ENCODE measurements around the gene COG8.
"Not testable (repeated sequence)": the region's sequence is repeated elsewhere in the genome, so short reads cannot be mapped to it uniquely, and the experiment has no call there.

Gene COG8

DNA sequence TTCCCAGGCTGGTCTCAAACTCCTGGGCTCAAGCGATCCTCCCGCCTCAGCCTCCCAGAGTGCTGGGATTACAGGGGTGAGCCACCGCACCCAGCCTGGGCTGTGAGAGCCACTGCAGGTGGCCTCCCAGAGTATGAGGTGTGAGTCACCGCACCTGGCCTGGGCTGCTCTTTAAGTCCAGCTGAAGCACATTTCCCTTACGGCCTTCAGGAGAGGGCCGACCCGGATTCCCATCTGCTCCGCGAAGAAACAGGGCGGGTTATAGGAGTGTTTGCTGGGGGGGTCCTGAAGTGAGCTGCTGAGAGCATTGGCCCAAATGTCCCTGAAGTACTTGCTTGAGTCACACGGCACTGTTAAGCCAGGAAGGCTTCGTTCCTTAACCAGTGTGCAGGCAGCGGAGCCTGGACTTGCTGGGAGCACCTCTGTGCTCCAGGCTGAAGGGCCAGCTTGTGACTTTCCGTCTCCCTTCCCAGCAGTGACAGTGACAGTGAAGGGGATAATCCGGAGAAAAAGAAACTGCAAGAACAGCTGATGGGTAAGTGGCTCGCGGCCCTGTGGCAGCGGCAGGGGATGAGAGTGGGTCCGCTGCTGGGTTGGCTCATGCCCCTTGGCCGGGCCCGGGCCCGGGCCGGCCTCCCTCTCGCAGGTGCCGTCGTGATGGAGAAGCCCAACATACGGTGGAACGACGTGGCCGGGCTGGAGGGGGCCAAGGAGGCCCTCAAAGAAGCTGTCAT is 21.0 kb downstream of the COG8 start:
- DNase-seq = no peak

DNA sequence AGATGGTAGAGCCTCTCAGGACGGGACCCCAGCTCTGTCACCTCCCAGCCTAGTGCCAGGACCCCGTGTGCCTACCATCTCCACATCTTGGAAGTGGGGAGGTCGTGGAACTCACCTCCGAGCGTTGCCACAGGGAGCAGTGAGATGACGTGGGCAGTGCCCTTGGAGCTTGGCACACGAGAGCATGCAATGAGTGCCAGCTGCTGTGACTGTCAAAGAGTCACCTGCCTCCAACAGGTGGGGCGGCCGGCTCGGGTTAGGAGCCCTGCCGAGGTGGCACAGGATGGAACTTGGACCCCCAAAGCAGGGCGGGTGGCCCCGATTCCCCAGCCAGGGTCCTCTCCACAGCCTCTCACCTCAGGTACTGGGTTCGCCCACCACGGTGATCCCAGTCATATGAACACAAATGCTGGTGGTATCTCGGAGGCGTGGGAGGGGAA is 22.7 kb downstream of the COG8 start:
- DNase-seq = no peak

DNA sequence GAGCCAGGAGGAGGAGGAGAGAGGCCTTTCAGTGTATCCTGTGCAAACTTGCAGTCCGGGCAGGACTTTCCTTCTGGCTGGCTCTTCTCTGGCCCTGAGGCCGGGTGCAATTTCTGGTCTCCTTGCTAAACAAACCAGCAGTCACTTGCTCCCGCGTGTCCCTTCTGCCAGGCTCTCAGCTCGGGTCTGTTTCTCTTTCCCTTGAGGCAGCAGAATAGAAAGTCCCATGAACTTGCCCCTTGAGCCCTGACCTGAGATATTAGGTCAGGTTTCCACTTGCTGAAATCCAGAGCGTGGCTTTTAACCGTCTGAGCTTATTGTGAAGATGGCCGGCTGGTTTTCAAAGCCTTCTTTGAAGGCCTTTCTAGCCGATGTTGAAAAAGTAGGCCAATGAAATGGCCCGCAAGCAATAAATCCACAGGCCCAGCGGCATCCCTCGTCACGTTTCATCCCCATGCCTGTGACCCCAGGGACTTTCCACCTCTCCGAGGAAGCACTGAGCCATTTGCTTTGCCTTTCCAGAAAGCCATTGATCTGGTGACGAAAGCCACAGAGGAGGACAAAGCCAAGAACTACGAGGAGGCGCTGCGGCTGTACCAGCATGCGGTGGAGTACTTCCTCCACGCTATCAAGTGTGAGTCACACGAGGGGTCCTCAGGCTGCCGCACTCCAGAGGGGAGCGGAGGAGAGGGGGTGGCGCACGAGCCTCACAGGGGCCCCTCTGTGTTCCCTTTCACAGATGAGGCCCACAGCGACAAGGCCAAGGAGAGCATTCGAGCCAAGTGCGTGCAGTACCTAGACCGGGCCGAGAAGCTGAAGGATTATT is 23.7 kb downstream of the COG8 start:
- no peak for DNase-seq

DNA sequence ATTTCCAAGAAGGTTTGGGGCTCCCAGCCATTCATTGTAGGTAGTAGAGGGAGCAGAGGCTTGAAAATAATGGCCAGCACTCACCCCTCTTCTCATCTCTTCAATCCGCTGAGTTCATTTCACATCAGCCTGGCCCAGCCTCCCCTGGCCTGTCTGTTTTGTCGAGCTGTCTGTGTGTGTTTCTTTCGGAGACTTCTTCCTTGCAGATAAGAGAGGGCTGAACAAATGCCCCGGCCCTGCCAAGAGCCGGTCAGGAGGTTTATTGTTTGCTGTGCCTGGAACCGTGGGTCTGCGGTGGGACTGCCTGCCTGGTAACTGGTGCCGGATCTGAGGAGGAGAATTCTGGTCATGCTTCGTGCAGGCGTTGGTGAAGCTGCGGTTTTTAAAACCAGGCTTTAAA is 24.8 kb downstream of the COG8 start:
- no peak for DNase-seq

DNA sequence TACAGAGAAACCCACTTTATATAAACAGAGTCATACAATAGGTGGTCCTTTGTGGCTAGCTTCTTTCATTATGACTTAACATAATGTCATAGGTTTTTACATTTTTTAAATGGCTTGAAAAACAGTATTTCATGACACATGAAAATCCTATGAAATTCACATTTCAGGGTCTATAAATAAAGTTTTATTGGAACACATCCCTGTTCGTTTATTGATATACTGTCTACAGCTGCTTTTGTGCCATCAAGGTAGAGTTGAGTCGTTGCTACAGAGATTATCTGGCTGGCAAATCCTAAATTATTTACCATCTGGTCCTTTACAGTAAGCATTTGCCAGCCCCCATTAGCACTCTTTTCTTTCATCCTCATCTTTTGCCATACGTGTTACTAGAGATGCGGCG is 25.9 kb downstream of the COG8 start:
- no peak for DNase-seq

DNA sequence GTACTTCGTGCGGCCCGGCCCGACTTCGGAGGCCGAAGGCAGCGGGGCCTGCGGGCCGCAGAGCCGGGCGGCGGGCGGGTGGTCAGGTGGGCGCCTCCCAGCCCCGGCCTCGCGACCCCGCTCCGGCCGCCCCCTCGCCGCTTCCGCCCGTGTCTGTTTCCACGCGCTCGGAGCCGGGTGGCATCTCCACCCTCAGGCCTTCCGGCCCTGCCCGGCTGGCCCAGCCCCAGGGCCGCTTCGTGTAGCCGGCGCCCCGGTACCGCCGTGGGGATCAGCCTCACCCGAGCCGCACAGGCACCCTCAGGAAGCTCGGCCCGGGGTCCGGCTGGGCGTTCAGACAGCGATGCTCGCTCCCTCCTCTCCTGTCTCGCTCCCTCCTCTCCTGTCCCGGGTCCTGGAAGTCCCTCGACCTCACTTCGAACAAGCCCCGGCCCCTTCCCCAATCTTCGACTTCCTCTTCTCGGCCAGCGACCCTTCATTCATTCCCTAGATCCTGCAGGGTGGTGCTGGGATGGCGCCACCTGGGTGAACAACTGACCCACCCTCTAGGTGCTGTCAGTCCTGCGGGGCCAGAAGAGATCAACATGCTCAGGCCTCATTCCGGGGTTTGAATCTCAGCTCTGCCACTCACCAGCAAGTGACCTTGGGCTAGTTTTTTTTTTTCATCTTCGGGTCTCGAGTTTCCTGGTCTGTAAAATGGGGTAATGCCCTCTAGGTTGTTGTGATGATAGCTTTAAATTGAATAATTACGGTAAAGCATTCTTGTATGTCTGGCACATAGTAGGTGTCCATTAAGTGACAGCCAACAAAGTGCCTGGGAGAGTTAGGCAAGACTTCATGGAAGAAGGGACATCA is 27.6 kb downstream of the COG8 start:
- peak; percentile 49 for DNase-seq

GRCh38 chr16:69310653-69311532 is 28.5 kb downstream of the COG8 start, which contains the start of gene VPS4A:
TSS of gene VPS4A (plus strand) at chr16:69311350. CDS start at chr16:69311512, 162 bp downstream.
- peak; percentile 97 for DNase-seq

- DNase-seq = no peak
Observed at GRCh38 chr16:69309316-69309715, 30.0 kb downstream of the COG8 start.

DNA sequence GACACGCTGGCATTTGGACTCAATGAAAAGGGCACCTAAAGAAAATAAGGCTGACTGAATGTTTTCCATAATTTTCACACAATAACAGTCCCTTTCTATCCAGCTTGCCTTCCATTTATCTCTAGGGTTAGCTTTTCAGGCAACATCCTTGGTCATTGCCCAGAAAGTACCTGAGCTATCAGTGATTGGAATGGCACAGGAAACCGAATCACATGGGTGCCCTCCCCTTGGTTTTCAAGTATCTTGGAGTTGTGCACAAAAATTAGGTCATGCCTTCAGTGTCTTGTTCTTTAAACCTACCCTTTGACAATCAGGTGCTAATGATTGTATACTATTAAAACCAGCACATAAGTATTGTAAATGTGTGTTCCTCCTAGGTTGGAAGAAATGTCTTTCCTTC is 31.5 kb downstream of the COG8 start:
- DNase-seq = no peak

- DNase-seq = no peak
Observed at GRCh38 chr16:69307091-69307490, 32.3 kb downstream of the COG8 start.

DNA sequence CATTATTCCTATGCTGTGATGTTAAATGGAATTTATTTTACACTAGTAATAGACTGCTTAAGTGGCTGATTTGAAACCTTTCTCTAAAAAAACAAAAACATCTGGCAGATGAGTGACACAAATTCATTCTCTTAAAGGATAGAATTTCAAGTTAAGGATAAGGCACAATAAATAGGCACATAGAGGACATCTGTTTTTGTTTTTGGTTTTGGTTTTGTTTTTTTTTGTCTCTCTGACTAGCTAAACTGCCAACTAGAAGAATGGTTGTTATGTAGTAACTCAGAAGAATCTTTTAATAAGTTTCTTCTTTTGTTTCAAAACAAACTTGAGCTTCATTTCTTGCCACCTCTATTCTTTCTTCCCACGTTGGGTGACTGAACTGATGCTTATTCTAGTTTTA is 33.3 kb downstream of the COG8 start:
- no peak for DNase-seq

- DNase-seq = no peak
Observed at GRCh38 chr16:69302301-69302700, 37.1 kb downstream of the COG8 start.

GRCh38 chr16:69301861-69302260 is 37.5 kb downstream of the COG8 start:
- no peak for DNase-seq

DNA sequence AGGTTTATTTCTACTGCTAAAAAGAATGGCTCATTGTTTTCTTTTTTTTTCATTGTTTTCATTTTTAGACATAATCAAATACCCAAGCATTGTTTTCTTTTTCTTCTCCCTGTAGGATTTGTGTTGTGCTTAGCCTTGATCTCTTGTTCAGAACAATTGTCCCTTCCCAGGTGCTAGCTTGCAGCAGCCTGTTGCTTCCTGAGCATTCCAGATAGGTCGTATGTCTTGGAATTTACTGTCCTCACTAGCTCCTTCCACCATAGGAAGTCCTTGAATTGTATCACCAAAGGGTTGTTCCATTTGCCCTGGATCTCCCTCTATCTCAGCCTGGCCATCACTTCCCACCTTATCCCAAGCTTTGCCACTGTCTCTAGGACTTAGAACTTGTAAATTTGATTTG is 38.2 kb downstream of the COG8 start:
- no peak for DNase-seq

DNA sequence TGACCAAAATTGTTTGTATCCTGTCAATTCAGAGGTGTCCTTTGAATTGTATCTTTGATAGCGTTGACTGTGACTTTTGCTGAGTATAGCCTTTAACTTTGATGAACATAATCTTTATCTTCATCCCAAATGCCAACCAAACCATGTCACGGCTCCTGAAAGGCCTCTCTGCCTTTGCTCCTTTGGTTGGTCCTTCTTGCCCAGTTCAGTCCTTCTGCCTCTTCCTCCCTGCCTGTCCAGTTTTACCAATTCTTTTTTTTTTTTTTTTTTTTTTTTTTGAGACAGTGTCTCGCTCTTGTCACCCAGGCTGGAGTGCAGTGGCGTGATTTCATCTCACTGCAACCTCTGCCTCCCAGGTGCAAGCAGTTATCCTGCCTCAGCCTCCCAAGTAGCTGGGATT is 41.1 kb downstream of the COG8 start:
- DNase-seq = no peak

DNA sequence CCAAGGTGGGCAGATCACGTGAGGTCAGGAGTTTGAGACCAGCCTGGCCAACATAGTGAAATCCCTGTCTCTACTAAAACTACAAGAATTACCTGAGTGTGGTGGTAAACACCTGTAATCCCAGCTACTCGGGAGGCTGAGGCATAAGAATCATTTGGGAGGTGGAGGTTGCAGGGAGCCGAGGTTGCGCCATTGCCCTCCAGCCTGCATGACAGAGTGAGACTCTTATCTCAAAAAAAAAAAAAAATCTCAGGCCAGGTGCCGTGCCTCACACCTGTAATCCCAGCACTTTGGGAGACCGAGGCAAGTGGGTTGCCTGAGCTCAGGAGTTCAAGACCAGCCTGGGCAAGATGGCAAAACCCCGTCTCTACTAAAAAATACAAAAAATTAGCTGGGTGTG is 42.6 kb downstream of the COG8 start:
- not testable (repeated sequence) for DNase-seq

- no peak for DNase-seq
Observed at GRCh38 chr16:69294051-69294450, 45.3 kb downstream of the COG8 start.

DNA sequence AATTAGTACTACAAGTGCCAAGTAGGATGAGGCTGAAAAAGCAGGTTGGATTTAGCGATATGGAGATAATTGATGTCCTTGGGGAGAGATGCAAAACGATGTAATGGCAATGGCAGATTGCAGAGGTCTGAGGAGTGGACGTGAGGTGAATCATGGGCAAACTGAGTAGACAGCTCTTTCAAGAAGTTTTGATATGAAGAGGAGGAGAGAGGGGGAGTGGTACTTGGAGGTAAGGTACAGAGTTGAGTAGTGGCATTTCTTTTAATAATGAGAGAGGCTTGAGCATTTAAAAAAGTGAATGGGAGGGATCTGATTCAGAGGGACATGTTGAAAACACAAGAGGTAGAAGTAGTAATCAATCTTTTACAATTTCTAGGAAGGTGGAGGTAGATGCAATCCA is 46.0 kb downstream of the COG8 start:
- no peak for DNase-seq

DNA sequence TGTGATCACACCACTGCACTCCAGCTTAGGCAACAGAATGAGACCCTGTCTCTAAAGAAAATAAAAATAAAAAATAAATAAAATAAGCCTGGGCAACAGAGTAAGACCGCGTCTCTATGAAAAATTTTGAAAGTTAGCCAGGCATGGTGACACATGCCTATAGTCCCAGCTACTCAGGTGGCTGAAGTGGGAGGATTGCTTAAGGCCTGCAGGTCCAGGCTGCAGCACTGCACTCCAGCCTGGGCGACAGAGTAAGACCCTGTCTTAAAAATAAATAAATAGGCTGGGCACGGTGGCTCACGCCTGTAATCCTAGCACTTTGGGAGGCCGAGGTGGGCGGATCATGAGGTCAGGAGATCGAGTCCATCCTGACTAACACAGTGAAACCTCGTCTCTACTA is 47.7 kb downstream of the COG8 start:
- DNase-seq = not testable (repeated sequence)

DNA sequence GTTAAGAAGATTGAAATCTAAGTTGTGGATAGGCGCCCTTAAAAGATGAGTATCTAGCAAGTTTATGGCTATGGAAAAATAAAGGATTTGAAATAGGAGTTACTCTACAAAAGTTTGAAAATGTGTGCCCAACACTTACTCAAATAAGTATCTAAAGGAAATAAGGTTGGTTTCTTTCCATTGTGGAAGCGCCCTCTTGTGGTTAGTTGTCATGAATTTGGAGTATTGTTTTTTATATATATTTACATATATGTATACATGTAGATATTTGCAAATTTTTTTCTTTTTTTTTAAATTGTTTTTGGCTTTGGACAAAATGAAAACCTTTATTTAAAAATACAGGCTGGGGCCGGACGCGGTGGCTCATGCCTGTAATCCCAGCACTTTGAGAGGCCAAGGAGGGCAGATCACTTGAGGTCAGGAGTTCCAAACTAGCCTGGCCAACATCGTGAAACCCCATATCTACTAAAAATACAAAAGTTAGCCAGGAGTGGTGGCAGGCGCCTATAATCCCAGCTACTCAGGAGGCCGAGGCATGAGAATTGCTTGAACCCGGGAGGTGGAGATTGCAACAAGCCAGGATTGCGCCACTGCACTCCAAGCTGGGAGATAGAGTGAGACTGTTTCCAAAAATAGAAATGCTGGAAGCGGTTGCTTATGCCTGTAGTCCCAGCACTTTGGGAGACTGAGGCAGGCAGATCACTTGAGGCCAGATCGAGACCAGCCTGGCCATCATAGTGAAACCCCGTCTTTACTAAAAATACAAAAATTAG is 52.2 kb downstream of the COG8 start:
- DNase-seq = peak; percentile 77

DNA sequence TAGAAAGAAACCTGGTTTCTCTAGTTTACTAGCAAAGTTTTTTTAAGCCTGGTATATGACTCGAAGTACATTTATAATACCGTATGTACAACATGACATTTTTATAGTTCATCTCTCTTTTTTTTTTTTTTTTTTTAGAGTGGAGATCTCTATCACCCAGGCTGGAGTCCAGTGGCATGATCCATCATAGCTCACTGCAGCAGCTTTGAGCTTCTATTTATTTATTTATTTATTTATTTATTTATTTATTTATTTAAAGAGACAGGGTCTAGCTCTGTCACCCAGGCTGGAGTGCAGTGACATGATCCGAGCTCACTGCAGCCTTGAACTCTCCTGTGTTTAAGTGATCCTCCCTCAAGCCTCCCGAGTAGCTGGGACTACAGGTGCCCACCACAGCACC is 54.1 kb downstream of the COG8 start:
- no peak for DNase-seq
